Measurements from ENCODE around the gene ANKS1B. TPM values are rescaled to one million over a fixed set of nuclear protein-coding genes. Genes with fewer than 3 reads are reported as not detected.

The ANKS1B gene
- total RNA-seq, 1 experiment from 2014 or later, result 0.54 TPM

DNA sequence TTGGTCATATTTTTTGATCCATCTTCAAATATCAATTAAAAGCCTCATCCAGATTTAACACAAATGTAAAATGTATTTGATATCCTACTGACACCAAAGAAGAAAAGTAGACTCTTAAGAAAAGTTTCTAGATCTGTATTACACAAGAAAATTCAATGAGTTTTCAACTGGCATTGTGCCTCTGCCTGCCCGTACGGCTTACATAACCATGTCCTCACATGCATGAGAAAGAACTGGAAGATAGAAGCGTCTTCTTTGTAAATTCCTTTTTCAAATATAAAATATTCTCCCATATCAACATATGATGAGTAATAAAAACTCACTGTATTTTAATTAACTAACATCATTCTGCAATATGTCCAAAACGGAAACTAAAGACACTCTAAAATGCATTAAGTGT is 7.2 kb downstream of the ANKS1B start:
- Histone ChIP-seq H3K9me2 (ENCODE audit: insufficient read depth) (no peaks in the 10 kb centered on the region), H3K36me3 (ENCODE audit: control insufficient read depth in 1 of 2, insufficient read depth in 2 of 2, low read length in 2 of 2) (no peaks in the 10 kb centered on the region), H3K27ac (ENCODE audit: low read depth, low read length) (no peak overlapping the region), H2AFZ (ENCODE audit: low read depth, low read length, poor library complexity, severe bottlenecking) (no peak overlapping the region), H4K20me1 (ENCODE audit: insufficient read depth) (no peaks in the 10 kb centered on the region), H3K79me2 (ENCODE audit: insufficient read depth, low read length) (no peaks in the 10 kb centered on the region), H3K9ac (ENCODE audit: low read length) (no peak overlapping the region), H3K27me3 (ENCODE audit: insufficient read depth, low read length) (peaks cover 32% of the 10 kb centered on the region), H3K4me1 (ENCODE audit: control insufficient read depth in 1 of 2, insufficient read depth in 2 of 2, low read length in 2 of 2) (no peaks in the 10 kb centered on the region), H3K4me2 (ENCODE audit: low read length) (no peak overlapping the region), H3K4me3 (replicated peaks in 1 of 2; ENCODE audit: low read depth in 1 of 2, low read length in 2 of 2) (no peak overlapping the region), H3K9me3 (ENCODE audit: control insufficient read depth in 1 of 2, insufficient read depth in 1 of 2, low read depth in 1 of 2, low read length in 2 of 2) (no peaks in the 10 kb centered on the region)
- TF ChIP-seq ELF1 (IDR thresholded peaks at IDR 0.05; ENCODE audit: borderline replicate concordance, low read depth), result no peak
- no peak for TF ChIP-seq RAD21 (IDR thresholded peaks at IDR 0.05; ENCODE audit: low read depth)
- no peak for TF ChIP-seq FOSL1 (IDR thresholded peaks at IDR 0.05; ENCODE audit: low read depth)
- no peak for TF ChIP-seq MAX (IDR thresholded peaks at IDR 0.05)
- no peak for TF ChIP-seq CBX3 (IDR thresholded peaks at IDR 0.05; ENCODE audit: low read depth)
- no peak for TF ChIP-seq POLR2AphosphoS5 (IDR thresholded peaks at IDR 0.05; ENCODE audit: low read depth, low read length)
- TF ChIP-seq, protein P1, sequence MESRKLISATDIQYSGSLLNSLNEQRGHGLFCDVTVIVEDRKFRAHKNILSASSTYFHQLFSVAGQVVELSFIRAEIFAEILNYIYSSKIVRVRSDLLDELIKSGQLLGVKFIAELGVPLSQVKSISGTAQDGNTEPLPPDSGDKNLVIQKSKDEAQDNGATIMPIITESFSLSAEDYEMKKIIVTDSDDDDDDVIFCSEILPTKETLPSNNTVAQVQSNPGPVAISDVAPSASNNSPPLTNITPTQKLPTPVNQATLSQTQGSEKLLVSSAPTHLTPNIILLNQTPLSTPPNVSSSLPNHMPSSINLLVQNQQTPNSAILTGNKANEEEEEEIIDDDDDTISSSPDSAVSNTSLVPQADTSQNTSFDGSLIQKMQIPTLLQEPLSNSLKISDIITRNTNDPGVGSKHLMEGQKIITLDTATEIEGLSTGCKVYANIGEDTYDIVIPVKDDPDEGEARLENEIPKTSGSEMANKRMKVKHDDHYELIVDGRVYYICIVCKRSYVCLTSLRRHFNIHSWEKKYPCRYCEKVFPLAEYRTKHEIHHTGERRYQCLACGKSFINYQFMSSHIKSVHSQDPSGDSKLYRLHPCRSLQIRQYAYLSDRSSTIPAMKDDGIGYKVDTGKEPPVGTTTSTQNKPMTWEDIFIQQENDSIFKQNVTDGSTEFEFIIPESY (IDR thresholded peaks at IDR 0.05; ENCODE audit: extremely low read depth, insufficient replicate concordance, low read length), result no peak
- TF ChIP-seq, protein P2, sequence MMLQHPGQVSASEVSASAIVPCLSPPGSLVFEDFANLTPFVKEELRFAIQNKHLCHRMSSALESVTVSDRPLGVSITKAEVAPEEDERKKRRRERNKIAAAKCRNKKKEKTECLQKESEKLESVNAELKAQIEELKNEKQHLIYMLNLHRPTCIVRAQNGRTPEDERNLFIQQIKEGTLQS (IDR thresholded peaks at IDR 0.05), result no peak
- no peak for TF ChIP-seq SIN3A (IDR thresholded peaks at IDR 0.05; ENCODE audit: low read depth)
- no peak for TF ChIP-seq YY1 (IDR thresholded peaks at IDR 0.05; ENCODE audit: extremely low read depth, insufficient replicate concordance, low read depth, low read length)
- no peak for TF ChIP-seq SRF (IDR thresholded peaks at IDR 0.05; ENCODE audit: low read depth)
- TF ChIP-seq JUND (IDR thresholded peaks at IDR 0.05), result no peak
- no peak for TF ChIP-seq TCF7L2 (IDR thresholded peaks at IDR 0.05; ENCODE audit: borderline replicate concordance, extremely low read depth, insufficient read depth, insufficient read length)
- TF ChIP-seq REST (IDR thresholded peaks at IDR 0.05; ENCODE audit: low read depth), result no peak
- TF ChIP-seq EGR1 (IDR thresholded peaks at IDR 0.05; ENCODE audit: low read depth), result no peak
- no peak for TF ChIP-seq EZH2 (IDR thresholded peaks at IDR 0.05)
- TF ChIP-seq CTCF (IDR thresholded peaks at IDR 0.05 in 2 of 3, conservative IDR thresholded peaks at IDR 0.05 in 1 of 3; ENCODE audit: borderline replicate concordance in 1 of 3, insufficient read depth in 1 of 3, low read depth in 2 of 3, low read length in 2 of 3), result no peak
- POLR2A ChIA-PET, result no interaction called here
- ATAC-seq (no peak), DNase-seq (ENCODE audit: low read depth, low spot score) (no peak)
- intact Hi-C loops (cut with micrococcal nuclease), result no loop called here
- CTCF ChIA-PET, result no interaction called here
- BruUV-seq (replicated peaks), result no TSS peak
- RAD21 ChIA-PET (ENCODE audit: low non-redundant PET in 1 of 2, low total read pairs in 2 of 2, uncharacterized antibody in 2 of 2, unreplicated experiment in 2 of 2), result no interaction called here

All from HCT116 (cell line).